Myocyte (in vitro differentiated cells): ENCODE data around the gene WFDC11. TPM values are rescaled to one million over a fixed set of nuclear protein-coding genes. Genes with fewer than 3 reads are reported as not detected.

ENCODE experiments used
- DNase-seq: peaks from one replicate; pipeline ENCODE4 v3.0.0-alpha.2; 2012; ENCODE audit warnings: low read depth
- microRNA-seq: library from miRNA; unstranded; fragments of <30 nt; microRNA quantifications from one replicate; pipeline ENCODE4, GENCODE V29; 2016
- total RNA-seq: library from RNA; depleted of rRNA; stranded (reverse); fragments of >200 nt; gene quantifications from 2 replicates; pipeline ENCODE4 v1.2.3, GENCODE V29; 2014

WFDC11 gene
- total RNA-seq, 1 donor from 2014 or later, result not detected

DNA sequence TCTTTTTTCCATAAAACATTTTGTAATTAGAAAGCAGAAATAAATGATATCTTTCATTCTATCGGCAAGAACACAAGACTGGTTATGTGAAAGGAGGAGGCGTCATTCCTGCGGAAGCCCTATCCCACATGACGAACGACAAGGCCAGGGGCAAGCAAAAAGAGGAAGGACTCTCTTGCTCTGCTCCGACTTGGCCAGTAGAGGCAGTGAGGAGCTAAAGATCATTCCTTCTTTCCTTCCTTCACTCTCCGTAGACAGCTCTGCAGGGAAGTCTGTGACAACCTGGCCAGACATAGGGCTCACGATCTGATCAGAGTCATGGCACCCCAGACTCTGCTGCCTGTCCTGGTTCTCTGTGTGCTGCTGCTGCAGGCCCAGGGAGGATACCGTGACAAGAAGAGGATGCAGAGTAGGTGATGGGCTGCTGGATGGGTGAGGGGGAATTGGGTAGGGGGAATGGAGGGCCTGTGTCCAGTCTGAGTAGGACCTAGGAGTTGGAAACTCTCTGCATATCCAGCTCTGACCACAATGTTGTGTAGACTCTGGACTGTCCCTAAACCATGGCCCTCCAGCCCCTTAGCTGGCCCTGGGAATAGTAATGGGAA, 40.4 kb downstream of the WFDC11 start, which contains the start of gene WFDC10A:
Gene WFDC10A, plus strand, starts transcription at position 244 of the 605 bp plus-strand sequence. Its CDS starts 75 bp downstream, at position 319.
- DNase-seq, result peak; percentile 48

GRCh38 chr20:45626540-45626939, 43.5 kb downstream of the WFDC11 start:
- no peak for DNase-seq

GRCh38 chr20:45621593-45621992, 48.4 kb downstream of the WFDC11 start:
- DNase-seq, result no peak

GRCh38 chr20:45617591-45617990, 52.4 kb downstream of the WFDC11 start:
- DNase-seq, result no peak

DNA sequence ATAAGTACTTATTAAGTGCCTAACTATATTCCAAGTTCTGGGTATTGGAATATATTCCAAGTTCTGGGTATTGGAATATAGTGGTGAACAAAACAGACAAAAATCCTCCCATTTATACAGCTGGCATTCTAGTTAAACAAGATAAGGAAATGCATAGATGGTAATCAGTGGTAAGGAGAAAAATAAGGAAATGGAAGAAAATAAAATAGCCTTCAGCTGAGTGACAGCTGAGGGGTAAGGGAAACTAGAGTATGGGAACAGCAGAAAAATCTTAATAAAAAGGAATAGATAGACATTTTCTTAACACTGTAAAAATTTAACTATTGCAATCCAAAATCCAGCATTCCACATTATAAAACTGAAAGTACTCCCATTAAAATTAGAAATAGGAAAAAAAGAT, 57.7 kb downstream of the WFDC11 start:
- DNase-seq, result no peak

- DNase-seq, result peak; percentile 80
Observed at GRCh38 chr20:45611054-45611453, 59.0 kb downstream of the WFDC11 start.

DNA sequence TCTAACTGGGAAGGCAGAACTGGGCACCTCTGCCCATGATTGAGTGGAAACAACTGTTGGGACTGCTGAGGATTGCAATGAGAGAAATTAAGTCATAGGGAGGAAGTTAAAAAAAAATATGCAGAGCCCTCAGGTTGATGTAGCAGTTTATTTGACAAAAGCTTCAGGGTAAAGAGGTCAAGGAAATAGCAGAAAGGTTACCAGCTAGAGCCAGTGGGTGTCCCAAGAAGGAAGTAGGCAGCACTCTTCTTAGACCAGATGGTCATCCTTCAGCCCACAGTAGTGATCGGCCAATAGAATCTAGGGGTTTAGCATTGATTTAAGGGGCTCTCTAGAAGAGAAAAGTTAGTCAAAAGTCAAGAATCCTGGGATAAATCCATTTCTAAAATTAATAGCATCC, 62.2 kb downstream of the WFDC11 start:
- DNase-seq, result no peak

Small RNA genes within 50 kb of the gene (microRNA-seq; reads per million reads assigned to microRNA genes)
- gene MIR3617, result 5.7 reads per million, percentile 24 among the genes with 10 or more reads in this experiment

Other genes with a start within 250 kb of the WFDC11 start
- not detected in 2 replicates for gene WFDC2, start 200.5 kb downstream of the WFDC11 start, total RNA-seq
- gene SPINT3, start 154.6 kb downstream of the WFDC11 start, total RNA-seq, result not detected in 2 replicates
- gene WFDC6, start 130.8 kb downstream of the WFDC11 start, total RNA-seq, result not detected in 2 replicates
- gene EPPIN, start 122.8 kb downstream of the WFDC11 start, total RNA-seq, result not detected in 2 replicates
- not detected in 2 replicates for gene WFDC8, start 91.0 kb downstream of the WFDC11 start, total RNA-seq
- not detected in 2 replicates for gene WFDC10A, start 40.5 kb downstream of the WFDC11 start, total RNA-seq
- not detected in 2 replicates for gene WFDC9, start 39.0 kb downstream of the WFDC11 start, total RNA-seq
- gene WFDC13, start 31.8 kb upstream of the WFDC11 start, total RNA-seq, result not detected in 2 replicates
- gene WFDC10B, start 34.8 kb upstream of the WFDC11 start, total RNA-seq, result not detected in 2 replicates
- gene SPINT4, start 52.1 kb upstream of the WFDC11 start, total RNA-seq, result not detected in 2 replicates
- 0.24 and 1.8 TPM in 2 replicates for gene WFDC3, start 121.6 kb upstream of the WFDC11 start, total RNA-seq
- gene DNTTIP1, start 121.7 kb upstream of the WFDC11 start, total RNA-seq, result 27.1 and 31.6 TPM in 2 replicates
- gene UBE2C, start 142.4 kb upstream of the WFDC11 start, total RNA-seq, result 1.8 and 2.4 TPM in 2 replicates
- gene TNNC2, start 157.1 kb upstream of the WFDC11 start, total RNA-seq, result 678 and 849 TPM in 2 replicates
- gene SNX21, start 163.6 kb upstream of the WFDC11 start, total RNA-seq, result 131 and 161 TPM in 2 replicates
- 29.8 and 47.2 TPM in 2 replicates for gene ACOT8, start 187.2 kb upstream of the WFDC11 start, total RNA-seq
- gene ZSWIM3, start 187.4 kb upstream of the WFDC11 start, total RNA-seq, result 4.5 and 4.7 TPM in 2 replicates
- 10.4 and 11.4 TPM in 2 replicates for gene ZSWIM1, start 211.0 kb upstream of the WFDC11 start, total RNA-seq
- gene SPATA25, start 217.4 kb upstream of the WFDC11 start, total RNA-seq, result 5.9 and 10.2 TPM in 2 replicates
- 34.3 and 35.1 TPM in 2 replicates for gene NEURL2, start 221.0 kb upstream of the WFDC11 start, total RNA-seq
- gene CTSA, start 221.1 kb upstream of the WFDC11 start, total RNA-seq, result 218 and 227 TPM in 2 replicates
- gene PLTP, start 241.9 kb upstream of the WFDC11 start, total RNA-seq, result 12.9 and 14.2 TPM in 2 replicates